SH-SY5Y (cell line): ENCODE measurements around the gene NCOR1.

Source experiments
- GATA2 ChIP-seq: IDR thresholded peaks from 2 replicates; pipeline ENCODE4 v1.6.1; 2011; ENCODE audit warnings: mild to moderate bottlenecking, low read depth, low read length
- GATA3 ChIP-seq: IDR thresholded peaks from 2 replicates; pipeline ENCODE4 v1.6.1; 2011; ENCODE audit warnings: low read depth, mild to moderate bottlenecking, low read length, moderate library complexity

GRCh38 chr17:16135461-16135860 is 79.9 kb downstream of the NCOR1 start:
- TF ChIP-seq GATA2 (no peak), GATA3 (no peak)
